Transverse colon (tissue), 4 donors: ENCODE measurements around the gene ERCC5. TPM values are rescaled to one million over a fixed set of nuclear protein-coding genes. Genes with fewer than 3 reads are reported as not detected.

Experiments used
- DNase-seq: peaks from one replicate; pipeline ENCODE4 v3.0.0-alpha.2; 2019
- H3K27ac ChIP-seq, 4 donors: fragments of 200-600 bp; sonication (generic); 2 replicates each; pipeline ENCODE4 v1.5.1; 2016 to 2018; ENCODE audit warnings: inconsistent platforms in 4 of 4
- H3K27me3 ChIP-seq: fragments of 200-600 bp; sonication (generic); 2 replicates; pipeline ENCODE4 v1.5.1; 2017; ENCODE audit warnings: inconsistent platforms
- H3K36me3 ChIP-seq, 4 donors: fragments of 200-600 bp; sonication (generic); 2 replicates each; pipeline ENCODE4 v1.5.1; 2017 to 2019; ENCODE audit warnings: inconsistent platforms in 4 of 4
- H3K4me1 ChIP-seq, 4 donors: fragments of 200-600 bp; sonication (generic); 2 replicates each; pipeline ENCODE4 v1.5.1; 2017 to 2020; ENCODE audit warnings: inconsistent platforms in 4 of 4
- H3K4me3 ChIP-seq, 4 donors: fragments of 200-600 bp; sonication (generic); 1 replicate in 1 of 4; 2 replicates in 3 of 4; pipeline versions ENCODE4 v1.5.1 to v1.6.1; 2017 to 2019; ENCODE audit warnings: inconsistent platforms in 4 of 4
- H3K9me3 ChIP-seq, 2 donors: fragments of 200-600 bp; sonication (generic); 2 replicates each; pipeline ENCODE4 v1.5.1; 2017 to 2019; ENCODE audit warnings: inconsistent platforms in 2 of 2
- CTCF ChIP-seq, 5 experiments: fragments of 200-600 bp in 3 of 5; fragments of 450-650 bp in 2 of 5; sonication (generic) in 3 of 5; IDR thresholded peaks; 1 replicate in 2 of 5; 2 replicates in 3 of 5; pipeline ENCODE4 v1.5.1; 2016 to 2017; ENCODE audit warnings: antibody characterized with exemption in 5 of 5, inconsistent platforms in 3 of 5, mild to moderate bottlenecking in 2 of 5, moderate library complexity in 1 of 5
- EP300 ChIP-seq: sonication (generic); formaldehyde crosslinking; IDR thresholded peaks from one replicate; pipeline ENCODE4 v1.6.1; 2017; ENCODE audit warnings: antibody characterized with exemption, low read depth
- POLR2A ChIP-seq: fragments of 450-650 bp; IDR thresholded peaks from one replicate; pipeline ENCODE4 v1.6.1; 2016; ENCODE audit warnings: antibody characterized with exemption, mild to moderate bottlenecking, moderate library complexity
- POLR2AphosphoS5 ChIP-seq, 3 donors: sonication (generic); formaldehyde crosslinking; IDR thresholded peaks; one replicate each; pipeline ENCODE4 v1.6.1; 2016; ENCODE audit warnings: antibody characterized with exemption in 3 of 3
- WGBS, 2 donors: methylation state at CpG; one replicate each; pipeline ENCODE4 v1.1.5; 2018; ENCODE audit warnings: low coverage in 1 of 2; 5-methylcytosine and 5-hydroxymethylcytosine counted together
- in situ Hi-C, 4 donors: fragments of 200-750 bp; cut with MboI; loops; one replicate each; pipeline versions ENCODE4 v1.15.0 to v1.15.1; 2017; ENCODE audit warnings: low sequenced_read_pairs in 3 of 4, low pct_ligation_motif_present in 1 of 4, low pct_unique_long_range_greater_than_20kb in 1 of 4
- intact Hi-C: fragments of 100-400 bp; cut with DNase I; formaldehyde crosslinking; loops from one replicate; pipeline ENCODE4 v1.15.1; 2023; ENCODE audit warnings: low total_unique reads
- total RNA-seq, 4 donors: library from RNA; depleted of rRNA; stranded (reverse); fragments of >200 nt; gene quantifications; one replicate each; pipeline ENCODE4 v1.1.0, GENCODE V29; 2016

Gene ERCC5
- total RNA-seq, 4 donors from 2014 or later: 64.4 to 116 (median 84.9) TPM

- Histone ChIP-seq H3K27ac (no peak overlapping the region), H3K27me3 (no peaks in the 10 kb centered on the region), H3K36me3 (peaks cover 0 to 30% (median 2%) of the 10 kb centered on the region in 4 donors), H3K9me3 (no peaks in the 10 kb centered on the region), H3K4me3 (no peak overlapping the region), H3K4me1 (peaks cover 0 to 3% (median 0%) of the 10 kb centered on the region in 4 donors)
- intact Hi-C loops (no loop called here), in situ Hi-C loops (no loop called here)
- WGBS, 2 donors: 100% methylated on average over 1 of the region's 1 CpG
- no peak for DNase-seq
- no peak for TF ChIP-seq POLR2A
- TF ChIP-seq CTCF (IDR thresholded peaks at IDR 0.05): no peak
- TF ChIP-seq EP300: no peak
- no peak for TF ChIP-seq POLR2AphosphoS5 (IDR thresholded peaks at IDR 0.05)
These were observed 28.6 kb upstream of the ERCC5 start for GRCh38 chr13:102817241-102817640.

- Histone ChIP-seq H3K27ac (no peak overlapping the region), H3K36me3 (peaks cover 0 to 35% (median 2%) of the 10 kb centered on the region in 4 donors), H3K4me1 (no peaks in the 10 kb centered on the region), H3K27me3 (no peaks in the 10 kb centered on the region), H3K4me3 (no peak overlapping the region), H3K9me3 (no peaks in the 10 kb centered on the region)
- intact Hi-C loops (no loop called here), in situ Hi-C loops (no loop called here)
- TF ChIP-seq CTCF (IDR thresholded peaks at IDR 0.05): no peak
- TF ChIP-seq POLR2AphosphoS5 (IDR thresholded peaks at IDR 0.05): no peak
- no peak for TF ChIP-seq EP300
- TF ChIP-seq POLR2A: no peak
- DNase-seq: no peak
These were observed 27.9 kb upstream of the ERCC5 start for GRCh38 chr13:102817907-102818306.

- TF ChIP-seq CTCF (IDR thresholded peaks at IDR 0.05) (no peak), EP300 (no peak), POLR2A (no peak), POLR2AphosphoS5 (IDR thresholded peaks at IDR 0.05) (no peak)
- intact Hi-C loops: no loop called here
- peaks cover 0 to 38% (median 0%) of the 10 kb centered on the region in 4 donors for H3K36me3 ChIP-seq
- no peaks in the 10 kb centered on the region for H3K27me3 ChIP-seq
- in situ Hi-C loops: no loop called here
- no peak overlapping the region for H3K27ac ChIP-seq
- no peak overlapping the region for H3K4me3 ChIP-seq
- H3K9me3 ChIP-seq: no peaks in the 10 kb centered on the region
- H3K4me1 ChIP-seq: peaks cover 0 to under 1% (median under 1%) of the 10 kb centered on the region in 4 donors
- no peak for DNase-seq
- 91% methylated on average over 4 of the region's 4 CpGs; no CpG with 5 or more reads in 1 of the 2 donors for WGBS, 2 donors
These were observed 20.4 kb upstream of the ERCC5 start for GRCh38 chr13:102825400-102825799.

- Histone ChIP-seq H3K9me3 (no peaks in the 10 kb centered on the region), H3K36me3 (peaks cover 0 to 35% (median 0%) of the 10 kb centered on the region in 4 donors), H3K4me3 (no peak overlapping the region), H3K4me1 (peaks cover 0 to 8% (median 3%) of the 10 kb centered on the region in 4 donors), H3K27ac (no peak overlapping the region), H3K27me3 (no peaks in the 10 kb centered on the region)
- in situ Hi-C loops (no loop called here), intact Hi-C loops (no loop called here)
- TF ChIP-seq POLR2AphosphoS5 (IDR thresholded peaks at IDR 0.05) (no peak), EP300 (no peak), CTCF (IDR thresholded peaks at IDR 0.05) (no peak), POLR2A (no peak)
- WGBS, 2 donors: 88 to 89% methylated on average over 3 to 8 of the region's 8 CpGs
- DNase-seq: no peak
These were observed 19.7 kb upstream of the ERCC5 start for GRCh38 chr13:102825921-102826706.
